ENCODE data around the gene FAM156A.
"Not testable (repeated sequence)": the region's sequence is repeated elsewhere in the genome, so short reads cannot be mapped to it uniquely, and the experiment has no call there.

FAM156A gene

DNA sequence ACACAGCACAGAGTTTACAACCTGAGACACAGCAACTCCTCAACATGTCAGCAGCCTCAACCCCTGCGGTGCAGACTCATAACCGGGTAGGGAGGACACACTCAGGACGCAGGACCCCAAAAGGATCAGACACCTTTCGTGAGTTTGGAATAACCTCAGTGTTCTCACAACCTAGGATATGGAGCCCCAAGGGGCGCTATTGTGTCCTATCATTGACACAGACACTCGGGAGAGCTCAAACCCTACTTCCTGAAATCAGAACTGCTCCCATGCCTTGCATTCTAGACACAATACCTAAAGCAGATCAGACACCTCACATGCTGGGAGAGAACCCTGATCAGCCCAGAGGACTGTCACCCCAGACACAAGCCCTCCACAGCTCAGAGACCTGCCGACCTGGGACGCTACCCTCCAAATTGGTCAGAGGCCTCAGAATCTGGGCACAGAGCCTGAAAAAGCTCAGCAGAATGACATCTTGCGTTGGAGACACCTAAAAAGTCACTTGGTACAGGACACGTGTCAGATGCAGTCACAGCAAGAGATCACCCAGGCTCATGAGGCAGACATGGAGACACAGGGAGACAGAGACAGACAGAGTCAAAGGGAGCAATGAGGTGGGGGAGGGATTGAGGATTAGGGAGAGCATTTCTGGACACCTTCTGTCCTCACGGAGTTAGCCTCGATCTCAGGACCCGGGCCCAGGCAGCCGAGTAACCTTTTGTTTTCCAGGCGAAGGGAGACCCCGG, 8.8 kb upstream of the FAM156A start:
- DNase-seq, result not testable (repeated sequence)

DNA sequence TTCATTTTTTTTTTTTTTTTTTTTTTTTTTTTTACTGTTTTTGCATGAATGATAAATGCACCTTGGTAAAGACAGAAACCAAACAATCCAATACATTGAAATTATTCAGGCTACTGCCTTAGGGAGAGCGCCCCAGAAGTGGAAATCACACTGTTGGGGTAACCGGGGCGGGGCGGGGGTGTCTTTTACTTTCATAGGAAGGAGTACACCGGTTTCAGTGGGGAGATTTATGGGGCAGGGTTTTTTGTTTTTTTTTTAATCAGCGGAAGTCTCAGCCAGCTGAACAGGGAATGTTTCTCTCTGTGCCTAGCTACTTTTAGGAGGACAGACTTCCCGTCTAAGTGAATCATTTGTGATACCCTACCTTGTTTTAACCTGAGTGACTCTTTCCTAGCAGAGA, 643 bp upstream of the FAM156A start:
- not testable (repeated sequence) for DNase-seq

DNA sequence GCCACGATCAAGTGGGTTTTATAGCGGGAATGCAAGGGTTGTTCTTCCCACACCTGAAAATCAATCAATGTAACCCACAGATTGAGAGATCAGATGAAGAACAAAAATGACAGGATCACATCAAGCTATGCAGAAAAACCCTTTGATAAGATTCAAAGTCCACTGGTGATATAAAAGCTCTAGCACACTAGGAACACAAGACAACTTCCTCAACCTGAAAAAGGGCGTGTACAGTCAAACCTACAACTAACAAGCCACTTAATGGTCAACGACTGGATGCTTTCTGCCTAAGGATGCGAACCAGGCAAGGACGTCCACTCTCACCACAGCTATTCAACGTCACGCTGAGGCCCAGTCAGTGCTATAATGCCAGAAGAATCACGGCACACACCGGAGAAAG, 8.4 kb downstream of the FAM156A start:
- not testable (repeated sequence) for DNase-seq

DNA sequence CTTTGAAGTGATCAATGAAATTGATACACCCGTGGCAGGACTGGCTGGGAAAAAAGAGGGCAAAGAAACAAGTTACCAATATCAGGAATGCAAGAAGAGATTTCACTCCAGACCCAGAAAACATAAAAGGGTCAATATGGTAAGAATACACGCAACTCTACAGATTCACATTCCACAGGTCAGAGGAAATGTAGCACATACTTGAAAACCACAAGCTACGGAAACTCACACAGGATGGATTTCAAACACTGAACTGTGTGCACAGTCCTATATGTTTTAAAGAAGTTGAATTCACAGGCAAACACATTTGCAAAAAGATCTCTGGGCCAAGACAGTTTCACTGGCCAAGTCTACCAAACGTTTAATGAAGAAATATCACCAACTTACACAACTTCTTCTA, 9.0 kb downstream of the FAM156A start:
- not testable (repeated sequence) for DNase-seq

DNA sequence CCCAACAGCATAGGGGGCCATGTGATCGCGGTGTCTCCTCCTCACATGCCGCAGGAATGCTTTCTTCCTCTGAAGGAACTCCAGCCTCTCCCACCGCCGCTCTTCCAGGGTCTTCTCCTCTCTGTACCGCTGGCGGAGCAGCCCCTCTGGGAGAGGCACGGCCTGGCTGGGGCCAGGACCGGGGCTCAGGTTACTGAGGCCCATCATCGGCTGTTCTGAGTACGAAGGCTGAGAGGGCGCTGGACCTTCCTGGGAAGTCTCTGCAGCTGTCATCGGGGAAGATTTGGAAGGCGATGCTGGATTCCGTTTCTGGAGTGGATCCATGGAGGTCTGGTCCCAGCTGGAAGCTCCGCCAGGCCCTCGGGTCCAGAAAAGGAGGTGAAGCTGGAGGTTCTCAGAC, 10.1 kb downstream of the FAM156A start:
- not testable (repeated sequence) for DNase-seq

DNA sequence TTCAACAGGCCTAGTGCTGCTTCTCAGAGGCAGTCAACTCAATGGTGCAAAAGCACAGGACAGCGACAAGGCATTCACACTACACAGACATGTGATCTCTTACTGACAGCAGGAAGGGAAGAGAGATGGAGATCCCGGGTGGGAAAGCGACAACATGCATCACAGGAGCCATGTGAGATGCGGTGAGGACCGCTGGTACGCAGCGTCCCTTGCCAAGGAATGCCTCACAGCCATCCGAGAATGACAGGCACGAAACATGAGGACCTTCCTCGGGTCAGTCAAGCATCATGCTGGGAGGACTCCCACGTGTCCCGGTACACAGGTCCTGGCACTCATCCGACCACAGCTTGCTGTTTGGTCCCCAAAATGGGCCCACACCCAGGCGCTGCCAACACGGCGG, 10.8 kb downstream of the FAM156A start:
- DNase-seq, result not testable (repeated sequence)

DNA sequence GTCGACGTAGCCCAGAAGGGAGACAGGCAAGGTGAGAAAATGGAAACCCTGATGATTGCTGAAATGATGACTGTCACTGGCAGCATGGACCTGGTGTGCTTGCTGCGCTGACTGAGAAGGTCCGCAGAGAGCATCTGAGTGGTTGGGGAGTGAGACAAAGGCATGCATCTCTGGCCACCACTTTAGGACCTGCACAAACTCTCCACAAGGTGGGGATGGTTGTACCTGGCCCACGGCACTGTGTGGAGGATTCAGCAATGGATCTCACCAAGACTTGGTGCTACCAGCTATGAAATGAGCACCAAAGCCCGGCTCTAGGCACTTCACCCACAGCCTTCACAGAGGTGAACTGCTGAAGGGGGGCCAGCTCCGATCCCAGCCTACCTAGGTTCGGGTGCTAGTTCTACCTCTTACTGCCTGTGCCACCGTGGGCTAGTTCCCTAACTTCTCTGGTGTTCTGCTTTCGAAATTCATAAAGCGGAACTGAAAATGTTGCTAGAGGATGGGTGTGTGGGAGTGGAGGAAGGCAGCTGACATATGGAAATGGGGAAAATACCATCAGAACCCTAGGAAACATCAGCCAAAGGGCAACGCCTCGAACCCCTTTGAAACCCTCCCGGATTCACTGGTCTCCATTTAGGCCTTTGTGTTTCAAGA, 12.4 kb downstream of the FAM156A start:
- not testable (repeated sequence) for DNase-seq

DNA sequence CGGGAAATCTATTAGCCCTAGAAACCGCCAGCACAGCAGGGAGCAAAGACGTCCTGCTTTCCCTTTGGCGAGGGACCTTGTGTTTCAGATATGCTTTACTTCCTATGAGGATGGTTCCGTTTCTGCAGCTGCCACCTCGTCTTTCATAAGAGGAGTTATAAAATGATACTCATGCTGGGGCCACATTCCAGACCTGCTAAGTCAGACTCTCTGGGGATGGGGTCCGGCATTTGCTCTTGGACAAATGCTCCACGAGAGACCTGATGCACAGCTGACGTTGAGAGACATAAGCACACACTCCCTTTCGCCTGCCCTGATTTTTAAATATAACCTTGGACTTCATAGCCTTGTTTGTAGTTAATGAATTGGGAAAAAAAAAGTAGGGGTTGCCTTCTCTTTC, 16.6 kb downstream of the FAM156A start:
- DNase-seq, result not testable (repeated sequence)

DNA sequence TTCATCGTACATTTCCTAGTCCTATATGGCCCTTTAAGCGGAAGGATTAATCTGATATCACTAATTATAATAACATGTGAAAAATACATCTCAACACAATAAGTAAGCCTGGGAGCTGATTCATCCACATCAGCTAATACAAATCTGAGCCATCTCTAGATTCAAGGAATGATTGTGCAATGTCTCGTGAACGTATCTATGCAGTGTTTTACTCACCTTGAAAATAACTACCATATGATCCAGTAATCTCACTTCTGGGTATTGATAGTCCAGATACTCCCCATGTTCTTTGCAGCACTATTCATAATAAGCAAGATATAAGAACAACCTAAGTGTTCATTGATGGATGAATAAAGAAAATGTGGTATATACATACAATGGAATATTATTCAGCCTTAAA, 17.6 kb downstream of the FAM156A start:
- DNase-seq, result not testable (repeated sequence)

DNA sequence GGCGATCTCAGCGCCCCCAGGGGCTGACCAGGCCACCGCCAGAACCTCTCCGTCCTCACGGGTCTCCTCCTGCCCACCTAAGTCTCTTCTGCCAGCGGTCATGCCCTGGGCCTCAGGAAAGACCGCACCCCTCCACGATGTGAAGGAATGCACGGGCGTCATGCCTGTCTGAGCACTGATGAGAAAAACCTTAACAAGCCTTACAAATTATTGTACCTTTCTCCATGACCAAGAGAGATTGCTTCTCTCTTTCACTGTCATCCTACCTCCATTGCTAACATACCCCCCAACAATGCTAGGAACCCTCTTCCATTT, 22.9 kb downstream of the FAM156A start:
- peak in 1 of 4 experiments; percentile 26 for DNase-seq

DNA sequence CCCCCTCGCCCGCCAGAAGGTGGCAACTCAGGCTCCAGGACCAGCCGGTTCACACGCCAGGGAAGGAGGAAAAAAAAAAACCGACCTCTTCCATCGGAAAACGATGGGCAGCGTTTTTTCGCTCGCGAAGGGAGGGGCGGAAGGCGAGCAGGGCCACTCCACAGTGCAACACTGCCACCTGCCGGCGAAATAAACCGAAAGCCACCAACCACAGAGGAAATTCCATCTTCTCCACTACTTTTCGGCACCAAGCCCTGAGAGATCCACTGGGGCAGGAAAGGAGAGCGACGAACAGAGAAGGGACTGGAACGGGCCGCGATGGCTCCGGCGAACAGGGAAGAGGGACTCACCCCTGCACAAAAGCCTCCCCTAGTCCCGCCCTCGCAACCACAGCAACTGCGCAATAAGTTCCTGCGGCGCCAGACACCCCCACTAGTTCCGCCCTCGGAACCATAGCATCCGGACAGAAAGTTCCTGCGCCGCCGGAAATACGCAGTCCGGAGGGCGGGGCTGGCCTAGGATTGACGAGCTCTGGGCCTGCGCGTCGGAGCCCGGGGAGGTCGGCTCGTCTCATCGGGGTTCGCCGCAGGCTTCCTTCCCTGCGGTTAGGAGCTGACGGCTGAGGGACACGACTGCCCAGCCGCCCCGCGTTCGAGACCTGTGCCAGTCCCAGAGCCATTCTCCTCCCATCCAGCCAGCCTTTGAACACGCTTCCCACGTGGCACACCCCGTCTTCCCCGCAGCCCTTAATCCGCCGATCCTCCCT, 23.4 kb downstream of the FAM156A start:
- DNase-seq, result peak; percentile 70 to 81 (median 78)

DNA sequence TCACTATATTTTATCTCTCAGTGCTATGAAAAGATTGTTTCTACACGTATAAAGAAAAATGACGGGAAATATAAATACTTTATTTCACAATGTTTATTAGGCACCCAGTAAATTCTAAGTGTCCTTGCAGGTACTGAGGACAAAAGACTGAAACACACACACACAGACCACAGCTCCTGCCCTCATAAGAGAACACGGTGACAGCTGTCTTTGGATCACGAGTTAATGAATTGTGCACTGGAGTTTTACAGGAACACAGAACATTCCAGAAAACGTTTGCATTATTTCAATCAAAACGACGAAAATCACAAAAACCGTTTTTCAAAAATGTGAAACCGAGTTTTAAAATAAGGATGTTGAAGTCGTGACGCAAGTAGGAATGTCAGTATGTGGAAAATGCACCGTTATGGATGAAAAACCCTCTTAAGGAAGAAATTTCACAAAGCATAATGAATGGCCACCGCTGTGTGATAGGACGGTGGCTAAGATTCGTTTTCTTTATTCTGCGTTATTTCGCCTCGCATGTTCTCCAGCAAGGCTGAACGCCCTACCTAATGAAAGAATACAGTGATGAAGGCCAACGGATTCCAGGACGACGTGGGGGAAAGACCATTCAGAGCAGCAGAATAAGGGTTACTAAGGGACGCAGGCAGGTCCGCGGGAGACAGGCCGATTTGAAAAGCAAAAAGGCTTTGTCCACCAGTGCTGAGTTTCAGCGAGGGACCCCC, 24.2 kb downstream of the FAM156A start:
- DNase-seq, result no peak

DNA sequence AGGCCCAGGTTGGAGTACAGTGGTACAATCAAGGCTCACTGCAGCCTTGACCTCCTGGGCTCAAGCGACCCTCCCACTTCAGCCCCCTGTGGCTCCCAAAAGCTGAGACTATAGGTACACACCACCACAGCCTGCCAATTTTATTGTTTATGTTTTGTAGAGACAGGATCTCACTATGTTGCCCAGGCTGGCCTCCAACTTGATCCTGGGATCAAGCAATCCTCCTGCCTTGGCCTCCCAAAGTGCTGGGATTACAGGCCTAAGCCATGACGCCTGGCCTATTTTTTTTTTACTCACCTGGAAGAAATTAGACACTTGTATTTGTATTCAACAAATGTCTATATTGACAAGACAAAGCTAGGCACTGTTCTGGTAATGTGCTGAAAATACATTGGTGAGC, 25.1 kb downstream of the FAM156A start:
- DNase-seq, result no peak

DNA sequence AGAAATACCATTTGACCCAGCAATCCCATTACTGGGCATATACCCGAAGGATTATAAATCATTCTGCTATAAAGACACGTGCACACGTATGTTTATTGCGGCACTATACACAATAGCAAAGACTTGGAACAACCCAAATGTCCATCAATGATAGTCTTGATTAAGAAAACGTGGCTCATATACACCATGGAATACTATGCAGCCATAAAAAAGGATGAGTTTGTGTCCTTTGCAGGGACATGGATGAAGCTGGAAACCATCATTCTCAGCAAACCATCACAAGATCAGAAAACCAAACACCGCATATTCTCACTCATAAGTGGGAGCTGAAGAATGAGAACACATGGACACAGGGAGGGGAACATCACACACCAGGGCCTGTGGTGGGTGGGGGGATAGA, 28.1 kb downstream of the FAM156A start:
- not testable (repeated sequence) for DNase-seq

DNA sequence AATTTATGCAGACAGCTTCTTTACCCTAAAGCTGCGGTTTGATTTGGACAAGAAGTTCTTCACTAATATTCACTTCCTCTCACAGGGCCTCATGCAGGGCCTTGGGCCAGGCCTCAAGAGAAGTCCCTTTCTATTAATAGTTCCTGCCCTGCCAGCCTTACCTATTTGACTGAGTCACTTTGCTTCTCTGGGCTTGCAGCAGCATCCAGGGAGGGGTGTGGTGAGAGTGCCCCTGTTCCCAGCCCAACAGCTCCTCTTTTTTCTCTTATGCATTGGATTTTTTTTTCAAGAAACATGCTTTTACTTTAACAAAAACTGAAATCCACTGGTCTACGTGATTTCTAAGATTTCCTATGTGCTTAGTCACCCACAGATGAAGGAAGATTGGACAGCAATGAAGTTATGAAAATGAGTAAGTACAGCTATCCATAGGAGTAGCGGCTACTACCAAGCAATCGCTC, 34.5 kb downstream of the FAM156A start:
- no peak for DNase-seq

DNA sequence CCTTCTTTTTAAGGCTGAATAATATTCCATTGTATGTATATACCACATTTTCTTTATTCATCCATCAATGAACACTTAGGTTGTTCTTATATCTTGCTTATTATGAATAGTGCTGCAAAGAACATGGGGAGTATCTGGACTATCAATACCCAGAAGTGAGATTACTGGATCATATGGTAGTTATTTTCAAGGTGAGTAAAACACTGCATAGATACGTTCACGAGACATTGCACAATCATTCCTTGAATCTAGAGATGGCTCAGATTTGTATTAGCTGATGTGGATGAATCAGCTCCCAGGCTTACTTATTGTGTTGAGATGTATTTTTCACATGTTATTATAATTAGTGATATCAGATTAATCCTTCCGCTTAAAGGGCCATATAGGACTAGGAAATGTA, 43.6 kb downstream of the FAM156A start:
- not testable (repeated sequence) for DNase-seq

DNA sequence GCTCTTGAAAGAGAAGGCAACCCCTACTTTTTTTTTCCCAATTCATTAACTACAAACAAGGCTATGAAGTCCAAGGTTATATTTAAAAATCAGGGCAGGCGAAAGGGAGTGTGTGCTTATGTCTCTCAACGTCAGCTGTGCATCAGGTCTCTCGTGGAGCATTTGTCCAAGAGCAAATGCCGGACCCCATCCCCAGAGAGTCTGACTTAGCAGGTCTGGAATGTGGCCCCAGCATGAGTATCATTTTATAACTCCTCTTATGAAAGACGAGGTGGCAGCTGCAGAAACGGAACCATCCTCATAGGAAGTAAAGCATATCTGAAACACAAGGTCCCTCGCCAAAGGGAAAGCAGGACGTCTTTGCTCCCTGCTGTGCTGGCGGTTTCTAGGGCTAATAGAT, 44.6 kb downstream of the FAM156A start:
- not testable (repeated sequence) for DNase-seq

DNA sequence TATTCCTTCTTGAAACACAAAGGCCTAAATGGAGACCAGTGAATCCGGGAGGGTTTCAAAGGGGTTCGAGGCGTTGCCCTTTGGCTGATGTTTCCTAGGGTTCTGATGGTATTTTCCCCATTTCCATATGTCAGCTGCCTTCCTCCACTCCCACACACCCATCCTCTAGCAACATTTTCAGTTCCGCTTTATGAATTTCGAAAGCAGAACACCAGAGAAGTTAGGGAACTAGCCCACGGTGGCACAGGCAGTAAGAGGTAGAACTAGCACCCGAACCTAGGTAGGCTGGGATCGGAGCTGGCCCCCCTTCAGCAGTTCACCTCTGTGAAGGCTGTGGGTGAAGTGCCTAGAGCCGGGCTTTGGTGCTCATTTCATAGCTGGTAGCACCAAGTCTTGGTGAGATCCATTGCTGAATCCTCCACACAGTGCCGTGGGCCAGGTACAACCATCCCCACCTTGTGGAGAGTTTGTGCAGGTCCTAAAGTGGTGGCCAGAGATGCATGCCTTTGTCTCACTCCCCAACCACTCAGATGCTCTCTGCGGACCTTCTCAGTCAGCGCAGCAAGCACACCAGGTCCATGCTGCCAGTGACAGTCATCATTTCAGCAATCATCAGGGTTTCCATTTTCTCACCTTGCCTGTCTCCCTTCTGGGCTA, 48.9 kb downstream of the FAM156A start:
- not testable (repeated sequence) for DNase-seq

DNA sequence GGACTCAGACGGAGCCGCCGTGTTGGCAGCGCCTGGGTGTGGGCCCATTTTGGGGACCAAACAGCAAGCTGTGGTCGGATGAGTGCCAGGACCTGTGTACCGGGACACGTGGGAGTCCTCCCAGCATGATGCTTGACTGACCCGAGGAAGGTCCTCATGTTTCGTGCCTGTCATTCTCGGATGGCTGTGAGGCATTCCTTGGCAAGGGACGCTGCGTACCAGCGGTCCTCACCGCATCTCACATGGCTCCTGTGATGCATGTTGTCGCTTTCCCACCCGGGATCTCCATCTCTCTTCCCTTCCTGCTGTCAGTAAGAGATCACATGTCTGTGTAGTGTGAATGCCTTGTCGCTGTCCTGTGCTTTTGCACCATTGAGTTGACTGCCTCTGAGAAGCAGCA, 50.4 kb downstream of the FAM156A start:
- not testable (repeated sequence) for DNase-seq

DNA sequence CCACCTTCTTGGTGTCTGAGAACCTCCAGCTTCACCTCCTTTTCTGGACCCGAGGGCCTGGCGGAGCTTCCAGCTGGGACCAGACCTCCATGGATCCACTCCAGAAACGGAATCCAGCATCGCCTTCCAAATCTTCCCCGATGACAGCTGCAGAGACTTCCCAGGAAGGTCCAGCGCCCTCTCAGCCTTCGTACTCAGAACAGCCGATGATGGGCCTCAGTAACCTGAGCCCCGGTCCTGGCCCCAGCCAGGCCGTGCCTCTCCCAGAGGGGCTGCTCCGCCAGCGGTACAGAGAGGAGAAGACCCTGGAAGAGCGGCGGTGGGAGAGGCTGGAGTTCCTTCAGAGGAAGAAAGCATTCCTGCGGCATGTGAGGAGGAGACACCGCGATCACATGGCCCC, 51.2 kb downstream of the FAM156A start:
- DNase-seq, result not testable (repeated sequence)

DNA sequence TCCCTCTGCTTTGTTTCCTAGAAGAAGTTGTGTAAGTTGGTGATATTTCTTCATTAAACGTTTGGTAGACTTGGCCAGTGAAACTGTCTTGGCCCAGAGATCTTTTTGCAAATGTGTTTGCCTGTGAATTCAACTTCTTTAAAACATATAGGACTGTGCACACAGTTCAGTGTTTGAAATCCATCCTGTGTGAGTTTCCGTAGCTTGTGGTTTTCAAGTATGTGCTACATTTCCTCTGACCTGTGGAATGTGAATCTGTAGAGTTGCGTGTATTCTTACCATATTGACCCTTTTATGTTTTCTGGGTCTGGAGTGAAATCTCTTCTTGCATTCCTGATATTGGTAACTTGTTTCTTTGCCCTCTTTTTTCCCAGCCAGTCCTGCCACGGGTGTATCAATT, 52.2 kb downstream of the FAM156A start:
- DNase-seq, result not testable (repeated sequence)

DNA sequence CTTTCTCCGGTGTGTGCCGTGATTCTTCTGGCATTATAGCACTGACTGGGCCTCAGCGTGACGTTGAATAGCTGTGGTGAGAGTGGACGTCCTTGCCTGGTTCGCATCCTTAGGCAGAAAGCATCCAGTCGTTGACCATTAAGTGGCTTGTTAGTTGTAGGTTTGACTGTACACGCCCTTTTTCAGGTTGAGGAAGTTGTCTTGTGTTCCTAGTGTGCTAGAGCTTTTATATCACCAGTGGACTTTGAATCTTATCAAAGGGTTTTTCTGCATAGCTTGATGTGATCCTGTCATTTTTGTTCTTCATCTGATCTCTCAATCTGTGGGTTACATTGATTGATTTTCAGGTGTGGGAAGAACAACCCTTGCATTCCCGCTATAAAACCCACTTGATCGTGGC, 52.8 kb downstream of the FAM156A start:
- not testable (repeated sequence) for DNase-seq

All from activated CD4-positive, CD25-positive, alpha-beta regulatory T cell (primary cell).